Astrocyte (in vitro differentiated cells and primary cell): ENCODE results near the gene HNF1B. TPM values are rescaled to one million over a fixed set of nuclear protein-coding genes. Genes with fewer than 3 reads are reported as not detected.
A peak's percentile ranks its signal among the peaks of the same experiment; 100 is the strongest.

Experiments used
- DNase-seq: peaks from one replicate; pipeline ENCODE4 v3.0.0-alpha.2; 2010; ENCODE audit warnings: low read depth
- FAIRE-seq: peaks from 2 replicates; lab custom pipeline; 2011; peaks lifted over from hg19 to GRCh38; lab: Jason Lieb, UNC
- H2AFZ ChIP-seq: 2 replicates; pipeline ENCODE4 v1.6.0; 2012; ENCODE audit warnings: low read depth, low read length, inconsistent platforms
- H3K27ac ChIP-seq: 2 replicates; pipeline ENCODE4 v1.5.1; 2011; ENCODE audit warnings: low read depth, low read length, inconsistent platforms
- H3K27me3 ChIP-seq: 2 replicates; pipeline ENCODE4 v1.6.0; 2011; ENCODE audit warnings: low read length, inconsistent platforms; ENCODE audit not compliant: insufficient read depth
- H3K36me3 ChIP-seq: 2 replicates; pipeline ENCODE4 v1.5.1; 2011; ENCODE audit warnings: low read length, inconsistent platforms; ENCODE audit not compliant: insufficient read depth
- H3K4me1 ChIP-seq: 2 replicates; pipeline ENCODE4 v1.5.1; 2011; ENCODE audit warnings: low read length, inconsistent platforms; ENCODE audit not compliant: insufficient read depth
- H3K4me2 ChIP-seq: 2 replicates; pipeline ENCODE4 v1.6.0; 2012; ENCODE audit warnings: low read length, inconsistent platforms
- H3K4me3 ChIP-seq: 2 replicates; pipeline ENCODE4 v1.5.1; 2011; ENCODE audit warnings: low read depth, mild to moderate bottlenecking, low read length, inconsistent platforms; ENCODE audit not compliant: insufficient read depth
- H3K79me2 ChIP-seq: 2 replicates; pipeline ENCODE4 v1.6.0; 2012; ENCODE audit warnings: mild to moderate bottlenecking, low read length, inconsistent platforms; ENCODE audit not compliant: insufficient read depth
- H3K9ac ChIP-seq: 2 replicates; pipeline ENCODE4 v1.6.0; 2012; ENCODE audit warnings: mild to moderate bottlenecking, low read length, inconsistent platforms
- H3K9me3 ChIP-seq: 2 replicates; pipeline ENCODE4 v1.5.1; 2012; ENCODE audit warnings: low read depth, mild to moderate bottlenecking, low read length, inconsistent platforms; ENCODE audit not compliant: insufficient read depth
- H4K20me1 ChIP-seq: 2 replicates; pipeline ENCODE4 v1.6.0; 2012; ENCODE audit warnings: low read length, inconsistent platforms; ENCODE audit not compliant: insufficient read depth
- H3K27ac Mint-ChIP-seq: one replicate; pipeline ENCODE4 v1.8.0; 2021; ENCODE audit warnings: mild to moderate bottlenecking, mixed read lengths; ENCODE audit not compliant: unreplicated experiment
- H3K27me3 Mint-ChIP-seq: one replicate; pipeline ENCODE4 v1.8.0; 2021; ENCODE audit warnings: low read depth, mixed read lengths; ENCODE audit not compliant: unreplicated experiment
- H3K36me3 Mint-ChIP-seq: one replicate; pipeline ENCODE4 v1.8.0; 2021; ENCODE audit warnings: low read depth, mixed read lengths; ENCODE audit not compliant: unreplicated experiment
- H3K4me1 Mint-ChIP-seq: one replicate; pipeline ENCODE4 v1.8.0; 2021; ENCODE audit warnings: low read depth, mixed read lengths; ENCODE audit not compliant: unreplicated experiment
- H3K4me3 Mint-ChIP-seq: one replicate; pipeline ENCODE4 v1.8.0; 2021; ENCODE audit warnings: mild to moderate bottlenecking, moderate library complexity, mixed read lengths; ENCODE audit not compliant: unreplicated experiment
- H3K9me3 Mint-ChIP-seq: one replicate; pipeline ENCODE4 v1.8.0; 2021; ENCODE audit warnings: mild to moderate bottlenecking, mixed read lengths; ENCODE audit not compliant: unreplicated experiment
- CTCF ChIP-seq: IDR thresholded peaks from 2 replicates; pipeline ENCODE4 v1.5.1; 2011; ENCODE audit warnings: low read depth, mild to moderate bottlenecking, inconsistent platforms, low read length, moderate library complexity; ENCODE audit not compliant: insufficient read depth
- EZH2 ChIP-seq: IDR thresholded peaks from 2 replicates; pipeline ENCODE4 v1.6.1; 2012; ENCODE audit warnings: mild to moderate bottlenecking, low read length, inconsistent platforms; ENCODE audit not compliant: insufficient read depth
- total RNA-seq: library from RNA; stranded (reverse); gene quantifications from 2 replicates; pipeline ENCODE4 v1.2.1, GENCODE V29; 2021

HNF1B gene
- total RNA-seq, 1 donor from 2014 or later = 15.6 TPM

DNA sequence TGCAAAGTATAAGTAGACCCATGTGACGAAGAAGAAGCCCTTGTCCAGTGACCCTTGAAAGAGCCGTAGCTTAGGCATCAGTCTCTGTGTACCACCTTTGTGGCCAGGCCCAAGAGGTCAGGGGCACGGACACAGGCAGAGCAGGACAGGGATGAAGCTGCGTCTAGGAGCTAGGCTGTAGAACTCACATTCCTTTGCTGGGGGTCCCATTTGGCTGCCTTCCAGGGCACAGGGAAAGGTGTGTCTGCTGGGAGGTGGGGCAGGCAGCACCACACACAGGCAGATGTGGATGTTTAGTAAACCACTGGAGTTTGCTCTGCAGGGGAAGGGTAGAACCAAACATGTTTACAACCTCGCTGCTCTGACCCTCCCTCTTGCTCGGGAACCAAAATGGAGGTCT, 33.7 kb downstream of the HNF1B start:
- Histone ChIP-seq H2AFZ (no peak overlapping the region), H3K4me2 (no peak overlapping the region), H3K27me3 (no peaks in the 10 kb centered on the region), H3K27ac (peak overlapping the region; percentile 1), H3K4me3 (no peak overlapping the region), H3K36me3 (no peaks in the 10 kb centered on the region), H3K4me1 (peaks cover 5% of the 10 kb centered on the region), H4K20me1 (no peaks in the 10 kb centered on the region), H3K9me3 (no peaks in the 10 kb centered on the region), H3K9ac (no peak overlapping the region), H3K79me2 (no peaks in the 10 kb centered on the region)
- DNase-seq (no peak), FAIRE-seq (no peak)
- peaks cover 16% of the 10 kb centered on the region for H3K36me3 Mint-ChIP-seq
- peak overlapping the region; percentile 89 for H3K27ac Mint-ChIP-seq
- TF ChIP-seq EZH2 (no peak), CTCF (no peak)
- H3K4me3 Mint-ChIP-seq = no peak overlapping the region
- H3K27me3 Mint-ChIP-seq = peaks cover 4% of the 10 kb centered on the region
- H3K9me3 Mint-ChIP-seq = no peaks in the 10 kb centered on the region
- H3K4me1 Mint-ChIP-seq = peaks cover 16% of the 10 kb centered on the region

DNA sequence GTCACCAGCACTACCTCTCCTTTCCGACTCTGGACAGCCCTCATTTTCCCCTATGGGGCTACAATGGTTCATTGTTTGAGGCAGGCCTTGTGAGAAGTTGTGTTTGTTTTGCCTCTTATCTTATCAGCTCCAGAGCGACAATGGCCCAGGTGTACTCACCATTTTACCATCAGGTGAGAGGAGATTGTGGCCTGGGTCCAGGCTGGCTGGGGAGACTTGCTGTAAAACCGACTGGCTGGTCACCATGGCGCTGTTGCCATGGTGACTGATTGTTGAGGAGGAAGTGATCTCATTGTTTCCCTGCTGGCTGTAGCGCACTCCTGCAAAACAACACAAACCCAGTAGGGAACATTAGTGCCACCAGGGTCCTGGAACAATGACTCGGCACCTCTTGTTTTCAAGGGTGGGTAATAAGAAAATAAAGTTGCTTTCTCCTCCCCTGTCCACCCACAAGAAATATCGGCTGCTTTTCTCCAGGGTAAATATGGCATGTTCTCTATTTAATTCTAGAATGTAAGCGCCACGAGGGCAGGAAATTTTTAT, 34.4 kb downstream of the HNF1B start:
- peak overlapping the region; percentile 15 for H3K9ac ChIP-seq
- peaks cover 16% of the 10 kb centered on the region for H3K36me3 Mint-ChIP-seq

More for the DNA sequence above, 34.4 kb downstream of the HNF1B start:
- H3K9me3 Mint-ChIP-seq = no peaks in the 10 kb centered on the region
- DNase-seq (peak; percentile 64), FAIRE-seq (no peak)
- Histone ChIP-seq H3K79me2 (no peaks in the 10 kb centered on the region), H3K27ac (peak overlapping the region; percentile 1), H3K4me1 (peaks cover 5% of the 10 kb centered on the region), H3K4me3 (no peak overlapping the region), H3K27me3 (no peaks in the 10 kb centered on the region), H2AFZ (peak overlapping the region; percentile 46), H3K36me3 (no peaks in the 10 kb centered on the region), H3K4me2 (peak overlapping the region; percentile 30), H3K9me3 (no peaks in the 10 kb centered on the region), H4K20me1 (no peaks in the 10 kb centered on the region)
- peaks cover 16% of the 10 kb centered on the region for H3K4me1 Mint-ChIP-seq
- no peak overlapping the region for H3K4me3 Mint-ChIP-seq
- TF ChIP-seq CTCF (no peak), EZH2 (no peak)
- H3K27me3 Mint-ChIP-seq = peaks cover 4% of the 10 kb centered on the region
- H3K27ac Mint-ChIP-seq = peak overlapping the region; percentile 89
